ENCODE measurements around the gene DNAH7. TPM values are rescaled to one million over a fixed set of nuclear protein-coding genes. Genes with fewer than 3 reads are reported as not detected.

DNAH7 gene
- total and polyA plus RNA-seq, 2 donors (not counting 1 experiment from before 2014, with no cell fraction given) = 0.37 to 0.99 TPM

DNA sequence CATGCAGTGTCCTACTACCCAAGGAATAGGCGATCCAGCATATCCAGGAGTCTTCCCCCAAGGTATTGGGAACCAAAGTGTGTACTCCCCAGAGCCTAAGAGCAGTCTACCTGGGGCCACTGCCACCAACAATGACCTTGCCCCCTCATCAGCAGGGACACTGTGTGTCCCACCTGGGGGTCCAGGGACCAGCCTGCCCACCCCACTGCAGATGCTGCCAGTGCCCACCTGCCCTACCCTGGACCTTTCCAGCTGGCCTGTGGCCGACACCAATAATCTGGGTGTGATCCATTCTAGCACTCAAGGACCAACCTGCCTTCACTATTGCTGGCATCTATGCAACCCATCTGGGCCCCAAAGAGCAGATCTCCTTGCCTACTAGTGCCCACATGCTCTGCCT, 32.2 kb downstream of the DNAH7 start:
- Histone ChIP-seq H3K4me2 (ENCODE audit: extremely low read depth, insufficient read depth, low read length) (no peak overlapping the region), H3K4me1 (ENCODE audit: control insufficient read depth, extremely low read depth, insufficient read depth, low read length) (no peaks in the 10 kb centered on the region), H3K4me3 (replicated peaks in 1 of 4; ENCODE audit: control extremely low read depth in 1 of 4, insufficient read depth in 1 of 4, low read depth in 3 of 4, low read length in 4 of 4) (no peak overlapping the region), H3K27me3 (ENCODE audit: control insufficient read depth, insufficient read depth, low read length) (no peaks in the 10 kb centered on the region), H3K36me3 (ENCODE audit: control insufficient read depth, insufficient read depth, low read length) (no peaks in the 10 kb centered on the region), H3K27ac (ENCODE audit: insufficient read depth, low read length) (no peak overlapping the region), H3K9ac (ENCODE audit: insufficient read depth, low read length) (no peak overlapping the region), H4K20me1 (ENCODE audit: control insufficient read depth, extremely low read depth, insufficient read depth, low read length) (no peaks in the 10 kb centered on the region), H2AFZ (ENCODE audit: low read length) (no peak overlapping the region), H3K79me2 (ENCODE audit: control insufficient read depth, insufficient read depth, low read length) (no peaks in the 10 kb centered on the region), H3K9me3 (ENCODE audit: control insufficient read depth, insufficient read depth, low read depth, low read length) (no peaks in the 10 kb centered on the region)
- no peak for DNase-seq (ENCODE audit: low read depth in 2 of 2)
- TF ChIP-seq, protein P1, sequence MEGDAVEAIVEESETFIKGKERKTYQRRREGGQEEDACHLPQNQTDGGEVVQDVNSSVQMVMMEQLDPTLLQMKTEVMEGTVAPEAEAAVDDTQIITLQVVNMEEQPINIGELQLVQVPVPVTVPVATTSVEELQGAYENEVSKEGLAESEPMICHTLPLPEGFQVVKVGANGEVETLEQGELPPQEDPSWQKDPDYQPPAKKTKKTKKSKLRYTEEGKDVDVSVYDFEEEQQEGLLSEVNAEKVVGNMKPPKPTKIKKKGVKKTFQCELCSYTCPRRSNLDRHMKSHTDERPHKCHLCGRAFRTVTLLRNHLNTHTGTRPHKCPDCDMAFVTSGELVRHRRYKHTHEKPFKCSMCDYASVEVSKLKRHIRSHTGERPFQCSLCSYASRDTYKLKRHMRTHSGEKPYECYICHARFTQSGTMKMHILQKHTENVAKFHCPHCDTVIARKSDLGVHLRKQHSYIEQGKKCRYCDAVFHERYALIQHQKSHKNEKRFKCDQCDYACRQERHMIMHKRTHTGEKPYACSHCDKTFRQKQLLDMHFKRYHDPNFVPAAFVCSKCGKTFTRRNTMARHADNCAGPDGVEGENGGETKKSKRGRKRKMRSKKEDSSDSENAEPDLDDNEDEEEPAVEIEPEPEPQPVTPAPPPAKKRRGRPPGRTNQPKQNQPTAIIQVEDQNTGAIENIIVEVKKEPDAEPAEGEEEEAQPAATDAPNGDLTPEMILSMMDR (conservative IDR thresholded peaks at IDR 0.05 in 1 of 2, IDR thresholded peaks at IDR 0.05 in 1 of 2; ENCODE audit: low read depth in 1 of 2, low read length in 2 of 2) = no peak
- no peak for TF ChIP-seq EZH2 (IDR thresholded peaks at IDR 0.05; ENCODE audit: low read length, missing control alignments)

- Histone ChIP-seq H3K36me3 (ENCODE audit: control insufficient read depth, insufficient read depth, low read length) (no peaks in the 10 kb centered on the region), H4K20me1 (ENCODE audit: control insufficient read depth, extremely low read depth, insufficient read depth, low read length) (no peaks in the 10 kb centered on the region), H3K79me2 (ENCODE audit: control insufficient read depth, insufficient read depth, low read length) (no peaks in the 10 kb centered on the region), H3K27ac (ENCODE audit: insufficient read depth, low read length) (no peak overlapping the region), H3K4me1 (ENCODE audit: control insufficient read depth, extremely low read depth, insufficient read depth, low read length) (no peaks in the 10 kb centered on the region), H3K4me2 (ENCODE audit: extremely low read depth, insufficient read depth, low read length) (no peak overlapping the region), H2AFZ (ENCODE audit: low read length) (no peak overlapping the region), H3K9ac (ENCODE audit: insufficient read depth, low read length) (no peak overlapping the region), H3K9me3 (ENCODE audit: control insufficient read depth, insufficient read depth, low read depth, low read length) (no peaks in the 10 kb centered on the region), H3K27me3 (ENCODE audit: control insufficient read depth, insufficient read depth, low read length) (no peaks in the 10 kb centered on the region), H3K4me3 (replicated peaks in 1 of 4; ENCODE audit: control extremely low read depth in 1 of 4, insufficient read depth in 1 of 4, low read depth in 3 of 4, low read length in 4 of 4) (no peak overlapping the region)
- TF ChIP-seq EZH2 (IDR thresholded peaks at IDR 0.05; ENCODE audit: low read length, missing control alignments) = no peak
- TF ChIP-seq, protein P1 (conservative IDR thresholded peaks at IDR 0.05 in 1 of 2, IDR thresholded peaks at IDR 0.05 in 1 of 2; ENCODE audit: low read depth in 1 of 2, low read length in 2 of 2) = no peak
- no peak for DNase-seq (ENCODE audit: low read depth in 2 of 2)
Observed at GRCh38 chr2:196018037-196018436, 50.6 kb downstream of the DNAH7 start.

GRCh38 chr2:196012314-196012713, 56.3 kb downstream of the DNAH7 start:
- no peak for DNase-seq (ENCODE audit: low read depth in 2 of 2)
- H3K79me2 ChIP-seq (ENCODE audit: control insufficient read depth, insufficient read depth, low read length) = no peaks in the 10 kb centered on the region

More at GRCh38 chr2:196012314-196012713, 56.3 kb downstream of the DNAH7 start:
- Histone ChIP-seq H2AFZ (ENCODE audit: low read length) (no peak overlapping the region), H3K9me3 (ENCODE audit: control insufficient read depth, insufficient read depth, low read depth, low read length) (no peaks in the 10 kb centered on the region), H4K20me1 (ENCODE audit: control insufficient read depth, extremely low read depth, insufficient read depth, low read length) (no peaks in the 10 kb centered on the region), H3K27ac (ENCODE audit: insufficient read depth, low read length) (no peak overlapping the region), H3K4me3 (replicated peaks in 1 of 4; ENCODE audit: control extremely low read depth in 1 of 4, insufficient read depth in 1 of 4, low read depth in 3 of 4, low read length in 4 of 4) (no peak overlapping the region), H3K27me3 (ENCODE audit: control insufficient read depth, insufficient read depth, low read length) (no peaks in the 10 kb centered on the region), H3K36me3 (ENCODE audit: control insufficient read depth, insufficient read depth, low read length) (no peaks in the 10 kb centered on the region), H3K9ac (ENCODE audit: insufficient read depth, low read length) (no peak overlapping the region), H3K4me2 (ENCODE audit: extremely low read depth, insufficient read depth, low read length) (no peak overlapping the region), H3K4me1 (ENCODE audit: control insufficient read depth, extremely low read depth, insufficient read depth, low read length) (no peaks in the 10 kb centered on the region)
- TF ChIP-seq, protein P1 (conservative IDR thresholded peaks at IDR 0.05 in 1 of 2, IDR thresholded peaks at IDR 0.05 in 1 of 2; ENCODE audit: low read depth in 1 of 2, low read length in 2 of 2) = no peak
- TF ChIP-seq EZH2 (IDR thresholded peaks at IDR 0.05; ENCODE audit: low read length, missing control alignments) = no peak

Data from fibroblast of lung (primary cell).